Stomach (tissue), 4 donors: ENCODE results near the gene COL9A2.

ENCODE experiments used
- CTCF ChIP-seq, 7 experiments: fragments of 450-650 bp in 4 of 7; fragments of 200-600 bp in 3 of 7; sonication (generic) in 3 of 7; IDR thresholded peaks; one replicate each; pipeline ENCODE4 v1.5.1; 2016 to 2019; ENCODE audit warnings: antibody characterized with exemption in 7 of 7, control low read depth in 2 of 7, mild to moderate bottlenecking in 1 of 7
- POLR2A ChIP-seq, 4 donors: fragments of 450-650 bp; IDR thresholded peaks; one replicate each; pipeline ENCODE4 v1.6.1; 2016; ENCODE audit warnings: antibody characterized with exemption in 4 of 4, control low read depth in 2 of 4, mild to moderate bottlenecking in 1 of 4, moderate library complexity in 1 of 4

DNA sequence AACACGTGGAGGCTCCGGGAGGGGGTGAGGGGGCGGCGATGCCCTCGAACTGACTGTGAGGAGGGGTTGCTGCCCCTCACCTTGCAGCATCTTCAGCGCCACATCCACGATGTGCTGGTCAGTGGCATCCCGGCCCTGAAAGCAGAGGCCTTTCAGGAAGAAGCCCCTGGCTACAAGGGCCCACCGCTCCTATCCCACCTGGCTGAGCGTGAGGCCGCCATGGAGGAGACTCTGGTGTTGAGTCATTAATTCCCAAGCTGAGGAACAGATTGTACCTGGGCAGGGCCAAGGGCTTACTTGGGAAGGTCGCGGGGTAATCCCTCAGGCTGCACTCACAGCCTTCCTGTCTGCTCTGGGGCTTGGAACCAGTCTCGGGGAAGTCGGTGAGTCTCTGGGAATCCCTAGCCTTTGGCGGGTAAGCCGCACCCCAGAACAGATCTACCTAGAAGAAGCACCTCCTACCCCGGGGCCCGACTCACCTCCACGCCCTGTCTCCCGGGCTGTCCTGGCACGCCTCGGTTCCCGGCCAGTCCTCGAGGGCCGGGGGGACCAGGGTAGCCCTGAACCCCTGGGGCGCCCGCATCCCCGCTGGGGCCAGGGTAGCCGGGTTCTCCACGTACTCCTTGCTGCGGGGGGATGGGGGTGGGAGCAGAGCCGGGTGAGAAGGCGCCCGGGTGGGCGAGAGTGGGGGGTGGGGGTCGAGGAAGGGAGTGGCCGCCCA is 13.9 kb downstream of the COL9A2 start:
- no peak for TF ChIP-seq CTCF (IDR thresholded peaks at IDR 0.05)
- no peak for TF ChIP-seq POLR2A (IDR thresholded peaks at IDR 0.05)
